ENCODE measurements around the gene IL37. TPM values are rescaled to one million over a fixed set of nuclear protein-coding genes. Genes with fewer than 3 reads are reported as not detected.

IL37 gene
- total and polyA plus RNA-seq, 2 experiments from 2014 or later, result not detected

- Histone ChIP-seq H3K4me1 (ENCODE audit: insufficient read depth) (peaks cover under 1% of the 10 kb centered on the region), H3K27me3 (no peaks in the 10 kb centered on the region), H3K27ac (no peak overlapping the region), H3K4me2 (no peak overlapping the region), H2AFZ (no peak overlapping the region), H3K9me3 (ENCODE audit: low read depth) (no peaks in the 10 kb centered on the region), H3K4me3 (no peak overlapping the region), H3K79me2 (no peaks in the 10 kb centered on the region), H3K36me3 (replicated peaks; ENCODE audit: insufficient read depth, low read depth) (no peaks in the 10 kb centered on the region), H3K9me2 (replicated peaks; ENCODE audit: insufficient read depth) (no peaks in the 10 kb centered on the region), H4K20me1 (ENCODE audit: insufficient read depth, poor library complexity, severe bottlenecking) (no peaks in the 10 kb centered on the region)
- no peak for DNase-seq (ENCODE audit: low spot score)
- WGBS (ENCODE audit: low lambda C conversion rate, missing lambda C conversion rate), result 92% methylated on average over 3 of the region's 3 CpGs
- no peak for TF ChIP-seq EZH2phosphoT487 (IDR thresholded peaks at IDR 0.05; ENCODE audit: low read depth, severe bottlenecking, unreplicated experiment)
- TF ChIP-seq, protein P1, sequence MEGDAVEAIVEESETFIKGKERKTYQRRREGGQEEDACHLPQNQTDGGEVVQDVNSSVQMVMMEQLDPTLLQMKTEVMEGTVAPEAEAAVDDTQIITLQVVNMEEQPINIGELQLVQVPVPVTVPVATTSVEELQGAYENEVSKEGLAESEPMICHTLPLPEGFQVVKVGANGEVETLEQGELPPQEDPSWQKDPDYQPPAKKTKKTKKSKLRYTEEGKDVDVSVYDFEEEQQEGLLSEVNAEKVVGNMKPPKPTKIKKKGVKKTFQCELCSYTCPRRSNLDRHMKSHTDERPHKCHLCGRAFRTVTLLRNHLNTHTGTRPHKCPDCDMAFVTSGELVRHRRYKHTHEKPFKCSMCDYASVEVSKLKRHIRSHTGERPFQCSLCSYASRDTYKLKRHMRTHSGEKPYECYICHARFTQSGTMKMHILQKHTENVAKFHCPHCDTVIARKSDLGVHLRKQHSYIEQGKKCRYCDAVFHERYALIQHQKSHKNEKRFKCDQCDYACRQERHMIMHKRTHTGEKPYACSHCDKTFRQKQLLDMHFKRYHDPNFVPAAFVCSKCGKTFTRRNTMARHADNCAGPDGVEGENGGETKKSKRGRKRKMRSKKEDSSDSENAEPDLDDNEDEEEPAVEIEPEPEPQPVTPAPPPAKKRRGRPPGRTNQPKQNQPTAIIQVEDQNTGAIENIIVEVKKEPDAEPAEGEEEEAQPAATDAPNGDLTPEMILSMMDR (IDR thresholded peaks at IDR 0.05; ENCODE audit: poor library complexity), result no peak
- TF ChIP-seq EZH2 (IDR thresholded peaks at IDR 0.05; ENCODE audit: borderline replicate concordance), result no peak
These were observed 34.6 kb upstream of the IL37 start for GRCh38 chr2:112876257-112876970.

GRCh38 chr2:112876971-112877361, 34.0 kb upstream of the IL37 start:
- H3K9me2 ChIP-seq (replicated peaks; ENCODE audit: insufficient read depth), result no peaks in the 10 kb centered on the region
- 90% methylated on average over 4 of the region's 4 CpGs for WGBS (ENCODE audit: low lambda C conversion rate, missing lambda C conversion rate)

GRCh38 chr2:112877423-112877822, 33.5 kb upstream of the IL37 start:
- H3K79me2 ChIP-seq, result no peaks in the 10 kb centered on the region
- H3K4me1 ChIP-seq (ENCODE audit: insufficient read depth), result no peaks in the 10 kb centered on the region
- H3K27me3 ChIP-seq, result no peaks in the 10 kb centered on the region
- no peaks in the 10 kb centered on the region for H4K20me1 ChIP-seq (ENCODE audit: insufficient read depth, poor library complexity, severe bottlenecking)
- no peaks in the 10 kb centered on the region for H3K9me2 ChIP-seq (replicated peaks; ENCODE audit: insufficient read depth)
- H2AFZ ChIP-seq, result no peak overlapping the region
- no peak for DNase-seq (ENCODE audit: low spot score)
- no peak overlapping the region for H3K4me2 ChIP-seq
- no peaks in the 10 kb centered on the region for H3K36me3 ChIP-seq (replicated peaks; ENCODE audit: insufficient read depth, low read depth)
- no peaks in the 10 kb centered on the region for H3K9me3 ChIP-seq (ENCODE audit: low read depth)
- H3K4me3 ChIP-seq, result no peak overlapping the region
- TF ChIP-seq EZH2phosphoT487 (IDR thresholded peaks at IDR 0.05; ENCODE audit: low read depth, severe bottlenecking, unreplicated experiment), result no peak
- H3K27ac ChIP-seq, result no peak overlapping the region
- WGBS (ENCODE audit: low lambda C conversion rate, missing lambda C conversion rate), result 96% methylated on average over 6 of the region's 6 CpGs

More at GRCh38 chr2:112876971-112877361, 34.0 kb upstream of the IL37 start:
- Histone ChIP-seq H3K79me2 (no peaks in the 10 kb centered on the region), H3K36me3 (replicated peaks; ENCODE audit: insufficient read depth, low read depth) (no peaks in the 10 kb centered on the region), H3K4me2 (no peak overlapping the region), H2AFZ (no peak overlapping the region), H3K4me1 (ENCODE audit: insufficient read depth) (no peaks in the 10 kb centered on the region), H3K9me3 (ENCODE audit: low read depth) (no peaks in the 10 kb centered on the region), H3K4me3 (no peak overlapping the region), H3K27ac (no peak overlapping the region), H4K20me1 (ENCODE audit: insufficient read depth, poor library complexity, severe bottlenecking) (no peaks in the 10 kb centered on the region), H3K27me3 (no peaks in the 10 kb centered on the region)
- DNase-seq (ENCODE audit: low spot score), result no peak
- no peak for TF ChIP-seq EZH2 (IDR thresholded peaks at IDR 0.05; ENCODE audit: borderline replicate concordance)
- TF ChIP-seq, protein P1 (IDR thresholded peaks at IDR 0.05; ENCODE audit: poor library complexity), result no peak

DNA sequence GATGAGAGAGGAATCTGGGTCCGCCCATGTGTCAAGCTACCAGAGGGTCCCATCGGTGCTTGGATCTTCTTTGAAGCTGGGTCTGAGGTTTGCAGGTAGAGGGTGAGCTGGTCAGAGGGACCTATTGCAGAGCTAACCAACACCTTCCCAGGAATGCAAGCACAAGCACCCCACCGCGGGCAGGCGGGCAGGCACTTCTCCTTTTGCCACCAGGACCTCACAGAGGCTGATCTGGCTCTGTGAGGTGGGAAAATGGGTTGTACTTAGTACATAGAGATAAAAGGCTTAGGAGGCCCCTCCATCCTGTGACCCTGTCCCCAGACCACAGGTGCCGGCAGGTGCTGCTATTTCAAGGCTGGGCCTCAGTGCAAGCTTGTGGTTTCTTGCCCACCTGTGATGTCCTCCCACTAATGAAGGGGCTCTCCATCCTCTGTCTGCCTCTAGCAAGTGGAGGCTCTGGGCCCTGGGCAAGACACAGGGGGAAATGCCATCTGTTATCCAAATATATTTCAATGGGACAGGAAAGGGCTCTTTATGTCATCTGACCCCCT, 31.4 kb upstream of the IL37 start:
- Histone ChIP-seq H3K36me3 (replicated peaks; ENCODE audit: insufficient read depth, low read depth) (no peaks in the 10 kb centered on the region), H3K9me3 (ENCODE audit: low read depth) (no peaks in the 10 kb centered on the region), H2AFZ (no peak overlapping the region), H3K4me3 (no peak overlapping the region), H4K20me1 (ENCODE audit: insufficient read depth, poor library complexity, severe bottlenecking) (no peaks in the 10 kb centered on the region), H3K27me3 (no peaks in the 10 kb centered on the region), H3K4me1 (ENCODE audit: insufficient read depth) (no peaks in the 10 kb centered on the region), H3K79me2 (no peaks in the 10 kb centered on the region), H3K4me2 (no peak overlapping the region), H3K9me2 (replicated peaks; ENCODE audit: insufficient read depth) (no peaks in the 10 kb centered on the region), H3K27ac (no peak overlapping the region)
- TF ChIP-seq EZH2phosphoT487 (IDR thresholded peaks at IDR 0.05; ENCODE audit: low read depth, severe bottlenecking, unreplicated experiment) (no peak), EZH2 (IDR thresholded peaks at IDR 0.05; ENCODE audit: borderline replicate concordance) (no peak)
- TF ChIP-seq, protein P1 (IDR thresholded peaks at IDR 0.05; ENCODE audit: poor library complexity), result no peak
- no peak for DNase-seq (ENCODE audit: low spot score)
- 93% methylated on average over 6 of the region's 6 CpGs for WGBS (ENCODE audit: low lambda C conversion rate, missing lambda C conversion rate)
